HCT116 (cell line): ENCODE results near the gene UBE2E1.

Experiments
- JUND ChIP-seq: IDR thresholded peaks from 2 replicates; pipeline ENCODE4 v1.6.1; 2012
- POLR2AphosphoS5 ChIP-seq: IDR thresholded peaks from 2 replicates; pipeline ENCODE4 v1.6.1; 2011; ENCODE audit warnings: mild to moderate bottlenecking, low read depth, low read length, moderate library complexity
- ZNF274 ChIP-seq: fragments of 200-500 bp; sonication (Bioruptor generic); IDR thresholded peaks from 2 replicates; pipeline ENCODE4 v1.6.1; 2014; ENCODE audit warnings: mild to moderate bottlenecking, low read depth, low read length, inconsistent platforms
- TF ChIP-seq, protein P1 (sequence below), 3 experiments: fragments of 200-600 bp in 1 of 3; sonication (generic) in 1 of 3; IDR thresholded peaks in 2 of 3; conservative IDR thresholded peaks in 1 of 3; 2 replicates each; pipeline ENCODE4 v1.5.1; 2012 to 2017; ENCODE audit warnings: low read depth in 2 of 3, low read length in 2 of 3, antibody characterized with exemption in 1 of 3, borderline replicate concordance in 1 of 3, control low read depth in 1 of 3, mild to moderate bottlenecking in 1 of 3, mixed read lengths in 1 of 3, mixed run types in 1 of 3, moderate library complexity in 1 of 3; ENCODE audit not compliant: insufficient read depth in 1 of 3
- TF ChIP-seq, protein P2 (sequence below): IDR thresholded peaks from 2 replicates; pipeline ENCODE4 v1.6.1; 2012; ENCODE audit warnings: low read depth

- TF ChIP-seq, protein P1, sequence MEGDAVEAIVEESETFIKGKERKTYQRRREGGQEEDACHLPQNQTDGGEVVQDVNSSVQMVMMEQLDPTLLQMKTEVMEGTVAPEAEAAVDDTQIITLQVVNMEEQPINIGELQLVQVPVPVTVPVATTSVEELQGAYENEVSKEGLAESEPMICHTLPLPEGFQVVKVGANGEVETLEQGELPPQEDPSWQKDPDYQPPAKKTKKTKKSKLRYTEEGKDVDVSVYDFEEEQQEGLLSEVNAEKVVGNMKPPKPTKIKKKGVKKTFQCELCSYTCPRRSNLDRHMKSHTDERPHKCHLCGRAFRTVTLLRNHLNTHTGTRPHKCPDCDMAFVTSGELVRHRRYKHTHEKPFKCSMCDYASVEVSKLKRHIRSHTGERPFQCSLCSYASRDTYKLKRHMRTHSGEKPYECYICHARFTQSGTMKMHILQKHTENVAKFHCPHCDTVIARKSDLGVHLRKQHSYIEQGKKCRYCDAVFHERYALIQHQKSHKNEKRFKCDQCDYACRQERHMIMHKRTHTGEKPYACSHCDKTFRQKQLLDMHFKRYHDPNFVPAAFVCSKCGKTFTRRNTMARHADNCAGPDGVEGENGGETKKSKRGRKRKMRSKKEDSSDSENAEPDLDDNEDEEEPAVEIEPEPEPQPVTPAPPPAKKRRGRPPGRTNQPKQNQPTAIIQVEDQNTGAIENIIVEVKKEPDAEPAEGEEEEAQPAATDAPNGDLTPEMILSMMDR (IDR thresholded peaks at IDR 0.05 in 2 of 3, conservative IDR thresholded peaks at IDR 0.05 in 1 of 3; ENCODE audit: borderline replicate concordance in 1 of 3, insufficient read depth in 1 of 3, low read depth in 2 of 3, low read length in 2 of 3), result no peak
- TF ChIP-seq, protein P2, sequence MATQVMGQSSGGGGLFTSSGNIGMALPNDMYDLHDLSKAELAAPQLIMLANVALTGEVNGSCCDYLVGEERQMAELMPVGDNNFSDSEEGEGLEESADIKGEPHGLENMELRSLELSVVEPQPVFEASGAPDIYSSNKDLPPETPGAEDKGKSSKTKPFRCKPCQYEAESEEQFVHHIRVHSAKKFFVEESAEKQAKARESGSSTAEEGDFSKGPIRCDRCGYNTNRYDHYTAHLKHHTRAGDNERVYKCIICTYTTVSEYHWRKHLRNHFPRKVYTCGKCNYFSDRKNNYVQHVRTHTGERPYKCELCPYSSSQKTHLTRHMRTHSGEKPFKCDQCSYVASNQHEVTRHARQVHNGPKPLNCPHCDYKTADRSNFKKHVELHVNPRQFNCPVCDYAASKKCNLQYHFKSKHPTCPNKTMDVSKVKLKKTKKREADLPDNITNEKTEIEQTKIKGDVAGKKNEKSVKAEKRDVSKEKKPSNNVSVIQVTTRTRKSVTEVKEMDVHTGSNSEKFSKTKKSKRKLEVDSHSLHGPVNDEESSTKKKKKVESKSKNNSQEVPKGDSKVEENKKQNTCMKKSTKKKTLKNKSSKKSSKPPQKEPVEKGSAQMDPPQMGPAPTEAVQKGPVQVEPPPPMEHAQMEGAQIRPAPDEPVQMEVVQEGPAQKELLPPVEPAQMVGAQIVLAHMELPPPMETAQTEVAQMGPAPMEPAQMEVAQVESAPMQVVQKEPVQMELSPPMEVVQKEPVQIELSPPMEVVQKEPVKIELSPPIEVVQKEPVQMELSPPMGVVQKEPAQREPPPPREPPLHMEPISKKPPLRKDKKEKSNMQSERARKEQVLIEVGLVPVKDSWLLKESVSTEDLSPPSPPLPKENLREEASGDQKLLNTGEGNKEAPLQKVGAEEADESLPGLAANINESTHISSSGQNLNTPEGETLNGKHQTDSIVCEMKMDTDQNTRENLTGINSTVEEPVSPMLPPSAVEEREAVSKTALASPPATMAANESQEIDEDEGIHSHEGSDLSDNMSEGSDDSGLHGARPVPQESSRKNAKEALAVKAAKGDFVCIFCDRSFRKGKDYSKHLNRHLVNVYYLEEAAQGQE, result no peak
- TF ChIP-seq POLR2AphosphoS5 (no peak), JUND (no peak), ZNF274 (no peak)
These were observed 76.7 kb downstream of the UBE2E1 start for GRCh38 chr3:23882487-23882918.
